Measurements from ENCODE around the gene RIN3.
A peak's percentile ranks its signal among the peaks of the same experiment; 100 is the strongest.

RIN3 gene

GRCh38 chr14:92513204-92513965 is at the start of gene RIN3:
Gene RIN3, plus strand, starts transcription at chr14:92513781. Its CDS starts 152 bp downstream, at chr14:92513933.
- in situ Hi-C loops (cut with MboI; ENCODE audit: low pct_unique_long_range_greater_than_20kb, low sequenced_read_pairs, unreplicated experiment) = no loop called here
- DNase-seq (ENCODE audit: low spot score) = peak; percentile 81
- no peak for TF ChIP-seq CTCF (IDR thresholded peaks at IDR 0.05; ENCODE audit: extremely low read depth, insufficient read depth, missing control alignments)

GRCh38 chr14:92464156-92464555 is 49.4 kb upstream of the RIN3 start:
- in situ Hi-C loops (cut with MboI; ENCODE audit: low pct_unique_long_range_greater_than_20kb, low sequenced_read_pairs, unreplicated experiment) = no loop called here
- DNase-seq (ENCODE audit: low spot score) = no peak
- no peak for TF ChIP-seq CTCF (IDR thresholded peaks at IDR 0.05; ENCODE audit: extremely low read depth, insufficient read depth, missing control alignments)

GRCh38 chr14:92464716-92465115 is 48.9 kb upstream of the RIN3 start:
- TF ChIP-seq CTCF (IDR thresholded peaks at IDR 0.05; ENCODE audit: extremely low read depth, insufficient read depth, missing control alignments) = no peak

GRCh38 chr14:92465353-92466055 is 48.1 kb upstream of the RIN3 start:
- in situ Hi-C loops (cut with MboI; ENCODE audit: low pct_unique_long_range_greater_than_20kb, low sequenced_read_pairs, unreplicated experiment) = no loop called here
- DNase-seq (ENCODE audit: low spot score) = no peak
- TF ChIP-seq CTCF (IDR thresholded peaks at IDR 0.05; ENCODE audit: extremely low read depth, insufficient read depth, missing control alignments) = no peak

More at GRCh38 chr14:92464716-92465115, 48.9 kb upstream of the RIN3 start:
- in situ Hi-C loops (cut with MboI; ENCODE audit: low pct_unique_long_range_greater_than_20kb, low sequenced_read_pairs, unreplicated experiment) = no loop called here
- no peak for DNase-seq (ENCODE audit: low spot score)

GRCh38 chr14:92466059-92466458 is 47.5 kb upstream of the RIN3 start:
- TF ChIP-seq CTCF (IDR thresholded peaks at IDR 0.05; ENCODE audit: extremely low read depth, insufficient read depth, missing control alignments) = no peak
- in situ Hi-C loops (cut with MboI; ENCODE audit: low pct_unique_long_range_greater_than_20kb, low sequenced_read_pairs, unreplicated experiment) = no loop called here
- DNase-seq (ENCODE audit: low spot score) = no peak

GRCh38 chr14:92469515-92469914 is 44.1 kb upstream of the RIN3 start:
- no peak for TF ChIP-seq CTCF (IDR thresholded peaks at IDR 0.05; ENCODE audit: extremely low read depth, insufficient read depth, missing control alignments)
- no peak for DNase-seq (ENCODE audit: low spot score)
- in situ Hi-C loops (cut with MboI; ENCODE audit: low pct_unique_long_range_greater_than_20kb, low sequenced_read_pairs, unreplicated experiment) = no loop called here
